T-helper 1 cell treated with Interleukin-12 subunit alpha and Interleukin-12 subunit beta and Interleukin-4 antibody, amounts not matched to agents 30 ng/mL and 1 ng/mL, for 36 hours (primary cell): ENCODE measurements around the gene ST6GALNAC5. TPM values are rescaled to one million over a fixed set of nuclear protein-coding genes. Genes with fewer than 3 reads are reported as not detected.

Experiments
- intact Hi-C: fragments of 100-400 bp; cut with micrococcal nuclease; formaldehyde crosslinking; loops from one replicate; pipeline ENCODE4 v1.15.1; 2024
- total RNA-seq: library from RNA; stranded (reverse); gene quantifications from 2 replicates; pipeline ENCODE4 v1.2.3, GENCODE V29; 2022

Gene ST6GALNAC5
- total RNA-seq, 1 donor from 2014 or later: not detected

- intact Hi-C loops: no loop called here
Measured at GRCh38 chr1:76998582-76999223, 131.4 kb downstream of the ST6GALNAC5 start.

- intact Hi-C loops: no loop called here
Measured at GRCh38 chr1:77007675-77008074, 140.4 kb downstream of the ST6GALNAC5 start.

GRCh38 chr1:77010937-77011336 lies 143.7 kb downstream of the ST6GALNAC5 start:
- intact Hi-C loops: no loop called here

GRCh38 chr1:77012066-77012465 lies 144.8 kb downstream of the ST6GALNAC5 start:
- intact Hi-C loops: no loop called here

- intact Hi-C loops: no loop called here
Measured at GRCh38 chr1:77014073-77014788, 147.0 kb downstream of the ST6GALNAC5 start.

- intact Hi-C loops: no loop called here
Measured at GRCh38 chr1:77015748-77016341, 148.6 kb downstream of the ST6GALNAC5 start.

- intact Hi-C loops: no loop called here
Measured at GRCh38 chr1:77016386-77016985, 149.2 kb downstream of the ST6GALNAC5 start.

GRCh38 chr1:77018311-77018710 lies 151.0 kb downstream of the ST6GALNAC5 start:
- intact Hi-C loops: no loop called here

- intact Hi-C loops: no loop called here
Measured at GRCh38 chr1:77018761-77019160, 151.5 kb downstream of the ST6GALNAC5 start.

GRCh38 chr1:77021732-77022131 lies 154.5 kb downstream of the ST6GALNAC5 start:
- intact Hi-C loops: loop anchor here (10.0 kb wide), 1 partner anchor 513 kb away; no protein-coding TSS in a partner anchor

GRCh38 chr1:77024500-77024899 lies 157.2 kb downstream of the ST6GALNAC5 start:
- intact Hi-C loops: loop anchor here (10.0 kb wide), 1 partner anchor 510 kb away; no protein-coding TSS in a partner anchor

GRCh38 chr1:77025599-77025998 lies 158.3 kb downstream of the ST6GALNAC5 start:
- intact Hi-C loops: loop anchor here (10.0 kb wide), 1 partner anchor 509 kb away; no protein-coding TSS in a partner anchor

GRCh38 chr1:77026135-77026534 lies 158.9 kb downstream of the ST6GALNAC5 start:
- intact Hi-C loops: loop anchor here (10.0 kb wide), 1 partner anchor 509 kb away; no protein-coding TSS in a partner anchor

- intact Hi-C loops: loop anchor here (10.0 kb wide), 1 partner anchor 508 kb away; no protein-coding TSS in a partner anchor
Measured at GRCh38 chr1:77026640-77027039, 159.4 kb downstream of the ST6GALNAC5 start.

- intact Hi-C loops: loop anchor here (10.0 kb wide), 1 partner anchor 507 kb away; no protein-coding TSS in a partner anchor
Measured at GRCh38 chr1:77027847-77028246, 160.6 kb downstream of the ST6GALNAC5 start.

GRCh38 chr1:77030401-77031105 lies 163.3 kb downstream of the ST6GALNAC5 start:
- intact Hi-C loops: no loop called here

GRCh38 chr1:77031106-77031662 lies 163.9 kb downstream of the ST6GALNAC5 start:
- intact Hi-C loops: no loop called here

- intact Hi-C loops: no loop called here
Measured at GRCh38 chr1:77036560-77036959, 169.3 kb downstream of the ST6GALNAC5 start.

- intact Hi-C loops: no loop called here
Measured at GRCh38 chr1:77037038-77037437, 169.8 kb downstream of the ST6GALNAC5 start.

GRCh38 chr1:77038000-77038399 lies 170.7 kb downstream of the ST6GALNAC5 start:
- intact Hi-C loops: no loop called here

- intact Hi-C loops: no loop called here
Measured at GRCh38 chr1:77039111-77039510, 171.8 kb downstream of the ST6GALNAC5 start.
